Measurements from ENCODE around the gene SEC23B.

The SEC23B gene

GRCh38 chr20:18541741-18542140, 34.0 kb downstream of the SEC23B start:
- Histone ChIP-seq H4K20me1 (ENCODE audit: insufficient read depth, low read length) (no peaks in the 10 kb centered on the region), H3F3A (ENCODE audit: insufficient read depth, low read length) (no peaks in the 10 kb centered on the region), H2AFZ (ENCODE audit: low read length) (no peak overlapping the region), H3K79me2 (ENCODE audit: insufficient read depth, low read length) (no peaks in the 10 kb centered on the region), H3K36me3 (ENCODE audit: insufficient read depth, low read length) (peaks cover 64% of the 10 kb centered on the region; the same call in 1 of the 2 replicates), H3K4me2 (ENCODE audit: low read length) (no peak overlapping the region), H3K9me3 (ENCODE audit: low read length) (no peaks in the 10 kb centered on the region), H3K4me1 (ENCODE audit: insufficient read depth, low read length, severe bottlenecking) (no peaks in the 10 kb centered on the region), H3K9me2 (ENCODE audit: low read depth, low read length) (no peaks in the 10 kb centered on the region), H3K9ac (ENCODE audit: low read length) (no peak overlapping the region), H3K27me3 (ENCODE audit: insufficient read depth, low read length) (no peaks in the 10 kb centered on the region), H3K27ac (ENCODE audit: low read depth, low read length, poor library complexity, severe bottlenecking) (no peak overlapping the region), H3K4me3 (ENCODE audit: low read depth, low read length, poor library complexity, severe bottlenecking) (no peak overlapping the region)
- TF ChIP-seq EZH2 (IDR thresholded peaks at IDR 0.05; ENCODE audit: borderline replicate concordance, low read length) (no peak), CTCF (IDR thresholded peaks at IDR 0.05; ENCODE audit: low read length) (no peak)

- H3K9me3 ChIP-seq (ENCODE audit: low read length) = no peaks in the 10 kb centered on the region
- H3K36me3 ChIP-seq (ENCODE audit: insufficient read depth, low read length) = peaks cover 65% of the 10 kb centered on the region; the same call in 1 of the 2 replicates
- no peaks in the 10 kb centered on the region for H3K79me2 ChIP-seq (ENCODE audit: insufficient read depth, low read length)
- no peak overlapping the region for H3K4me2 ChIP-seq (ENCODE audit: low read length)
- H3F3A ChIP-seq (ENCODE audit: insufficient read depth, low read length) = no peaks in the 10 kb centered on the region
- H3K4me3 ChIP-seq (ENCODE audit: low read depth, low read length, poor library complexity, severe bottlenecking) = no peak overlapping the region
- H2AFZ ChIP-seq (ENCODE audit: low read length) = no peak overlapping the region
- no peaks in the 10 kb centered on the region for H3K4me1 ChIP-seq (ENCODE audit: insufficient read depth, low read length, severe bottlenecking)
- H3K9ac ChIP-seq (ENCODE audit: low read length) = no peak overlapping the region
- H4K20me1 ChIP-seq (ENCODE audit: insufficient read depth, low read length) = no peaks in the 10 kb centered on the region
- H3K9me2 ChIP-seq (ENCODE audit: low read depth, low read length) = no peaks in the 10 kb centered on the region
- TF ChIP-seq CTCF (IDR thresholded peaks at IDR 0.05; ENCODE audit: low read length) = no peak
- no peak for TF ChIP-seq EZH2 (IDR thresholded peaks at IDR 0.05; ENCODE audit: borderline replicate concordance, low read length)
- H3K27ac ChIP-seq (ENCODE audit: low read depth, low read length, poor library complexity, severe bottlenecking) = no peak overlapping the region
- no peaks in the 10 kb centered on the region for H3K27me3 ChIP-seq (ENCODE audit: insufficient read depth, low read length)
Observed at GRCh38 chr20:18543216-18543615, 35.5 kb downstream of the SEC23B start.

- Histone ChIP-seq H3K27me3 (ENCODE audit: insufficient read depth, low read length) (no peaks in the 10 kb centered on the region), H3K4me3 (ENCODE audit: low read depth, low read length, poor library complexity, severe bottlenecking) (no peak overlapping the region), H3K9me3 (ENCODE audit: low read length) (no peaks in the 10 kb centered on the region), H3K9me2 (ENCODE audit: low read depth, low read length) (no peaks in the 10 kb centered on the region), H3K36me3 (ENCODE audit: insufficient read depth, low read length) (peaks cover 66% of the 10 kb centered on the region), H3K4me2 (ENCODE audit: low read length) (no peak overlapping the region), H3F3A (ENCODE audit: insufficient read depth, low read length) (no peaks in the 10 kb centered on the region), H3K79me2 (ENCODE audit: insufficient read depth, low read length) (no peaks in the 10 kb centered on the region), H4K20me1 (ENCODE audit: insufficient read depth, low read length) (no peaks in the 10 kb centered on the region), H3K9ac (ENCODE audit: low read length) (no peak overlapping the region), H3K4me1 (ENCODE audit: insufficient read depth, low read length, severe bottlenecking) (no peaks in the 10 kb centered on the region), H3K27ac (ENCODE audit: low read depth, low read length, poor library complexity, severe bottlenecking) (no peak overlapping the region), H2AFZ (ENCODE audit: low read length) (no peak overlapping the region)
- TF ChIP-seq CTCF (IDR thresholded peaks at IDR 0.05; ENCODE audit: low read length) = no peak
- TF ChIP-seq EZH2 (IDR thresholded peaks at IDR 0.05; ENCODE audit: borderline replicate concordance, low read length) = no peak
Observed at GRCh38 chr20:18543932-18544331, 36.2 kb downstream of the SEC23B start.
